ENCODE measurements around the gene TENT4A.

DNA sequence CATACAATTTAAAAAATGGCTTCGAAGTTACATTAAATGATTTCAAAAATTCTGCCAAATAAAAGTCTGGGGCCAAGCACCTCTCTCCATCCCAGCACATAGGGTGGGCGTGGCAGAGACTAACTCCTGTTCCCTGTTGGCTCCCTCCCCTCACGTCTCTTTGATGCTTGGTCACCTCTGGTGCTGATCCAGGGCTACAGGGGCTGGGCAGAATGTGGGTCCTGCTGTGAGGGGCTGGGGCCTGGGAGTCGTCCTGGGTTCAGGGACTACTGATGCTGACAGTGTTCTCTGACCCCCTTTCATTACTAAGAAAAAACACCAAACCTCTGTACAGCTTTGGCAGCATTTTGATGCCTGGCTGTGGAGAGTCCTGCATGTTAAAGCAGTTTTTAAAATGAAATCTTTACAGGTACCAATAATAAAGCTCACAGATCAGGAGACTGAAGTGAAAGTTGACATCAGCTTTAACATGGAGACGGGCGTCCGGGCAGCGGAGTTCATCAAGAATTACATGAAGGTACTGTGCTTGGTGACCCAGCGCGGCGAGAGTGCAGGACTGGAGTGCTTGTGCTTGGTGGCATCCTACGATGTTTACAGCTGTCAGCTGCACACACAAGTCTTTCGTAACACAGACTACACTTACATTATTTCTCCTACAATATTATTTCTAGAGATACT, 29.0 kb downstream of the TENT4A start:
- TF ChIP-seq, protein P1, sequence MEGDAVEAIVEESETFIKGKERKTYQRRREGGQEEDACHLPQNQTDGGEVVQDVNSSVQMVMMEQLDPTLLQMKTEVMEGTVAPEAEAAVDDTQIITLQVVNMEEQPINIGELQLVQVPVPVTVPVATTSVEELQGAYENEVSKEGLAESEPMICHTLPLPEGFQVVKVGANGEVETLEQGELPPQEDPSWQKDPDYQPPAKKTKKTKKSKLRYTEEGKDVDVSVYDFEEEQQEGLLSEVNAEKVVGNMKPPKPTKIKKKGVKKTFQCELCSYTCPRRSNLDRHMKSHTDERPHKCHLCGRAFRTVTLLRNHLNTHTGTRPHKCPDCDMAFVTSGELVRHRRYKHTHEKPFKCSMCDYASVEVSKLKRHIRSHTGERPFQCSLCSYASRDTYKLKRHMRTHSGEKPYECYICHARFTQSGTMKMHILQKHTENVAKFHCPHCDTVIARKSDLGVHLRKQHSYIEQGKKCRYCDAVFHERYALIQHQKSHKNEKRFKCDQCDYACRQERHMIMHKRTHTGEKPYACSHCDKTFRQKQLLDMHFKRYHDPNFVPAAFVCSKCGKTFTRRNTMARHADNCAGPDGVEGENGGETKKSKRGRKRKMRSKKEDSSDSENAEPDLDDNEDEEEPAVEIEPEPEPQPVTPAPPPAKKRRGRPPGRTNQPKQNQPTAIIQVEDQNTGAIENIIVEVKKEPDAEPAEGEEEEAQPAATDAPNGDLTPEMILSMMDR (IDR thresholded peaks at IDR 0.05; ENCODE audit: poor library complexity), result no peak
- TF ChIP-seq EZH2 (IDR thresholded peaks at IDR 0.05; ENCODE audit: borderline replicate concordance) (no peak), EZH2phosphoT487 (IDR thresholded peaks at IDR 0.05; ENCODE audit: low read depth, severe bottlenecking, unreplicated experiment) (no peak)

Measured in hepatocyte (in vitro differentiated cells).